HG03159 (cell line): ENCODE results near the gene RGS7.
"Not testable (repeated sequence)": the region's sequence is repeated elsewhere in the genome, so short reads cannot be mapped to it uniquely, and the experiment has no call there.

Experiments used
- ATAC-seq: cut with Tn5 transposase; IDR thresholded peaks from one replicate; pipeline ENCODE4 v1.9.1; 2021; ENCODE audit warnings: mild to moderate bottlenecking, moderate library complexity; ENCODE audit not compliant: unreplicated experiment

RGS7 gene

DNA sequence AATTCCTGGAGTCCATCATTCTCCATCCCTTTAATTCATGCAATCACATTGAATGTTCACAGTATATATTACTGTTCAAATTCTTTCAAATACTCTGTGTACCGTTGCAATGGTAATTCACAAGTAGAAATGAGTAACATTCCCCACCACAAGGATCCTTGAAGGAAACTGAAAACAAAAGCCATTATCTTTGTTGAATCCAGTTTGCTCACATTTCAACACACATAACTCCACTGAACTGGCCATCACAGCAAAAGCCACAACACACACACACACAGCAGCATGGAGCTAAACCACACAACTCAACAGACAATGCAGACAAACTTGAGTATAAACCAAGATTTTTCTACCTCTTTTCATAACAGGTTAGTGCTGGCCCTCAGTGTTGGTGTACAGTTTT lies 556.7 kb downstream of the RGS7 start:
- no peak for ATAC-seq

DNA sequence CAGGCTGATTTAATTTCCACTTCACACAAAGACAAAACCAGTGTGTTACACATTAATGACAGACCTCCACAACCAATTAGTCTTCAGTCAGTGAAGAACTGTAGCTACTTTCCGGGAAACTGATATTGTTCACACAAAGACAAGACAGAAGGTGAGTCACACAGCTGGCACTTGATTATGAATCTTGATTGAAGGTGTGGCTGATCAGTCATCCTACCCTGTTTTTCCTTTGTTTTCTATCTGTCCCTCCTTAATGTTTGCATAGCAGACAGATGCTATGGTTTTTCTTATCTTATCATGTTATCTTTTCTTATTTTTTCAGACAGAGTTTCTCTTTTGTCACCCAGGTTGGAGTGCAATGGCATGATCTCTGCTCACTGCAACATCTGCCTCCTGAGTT lies 560.0 kb downstream of the RGS7 start:
- ATAC-seq = no peak

DNA sequence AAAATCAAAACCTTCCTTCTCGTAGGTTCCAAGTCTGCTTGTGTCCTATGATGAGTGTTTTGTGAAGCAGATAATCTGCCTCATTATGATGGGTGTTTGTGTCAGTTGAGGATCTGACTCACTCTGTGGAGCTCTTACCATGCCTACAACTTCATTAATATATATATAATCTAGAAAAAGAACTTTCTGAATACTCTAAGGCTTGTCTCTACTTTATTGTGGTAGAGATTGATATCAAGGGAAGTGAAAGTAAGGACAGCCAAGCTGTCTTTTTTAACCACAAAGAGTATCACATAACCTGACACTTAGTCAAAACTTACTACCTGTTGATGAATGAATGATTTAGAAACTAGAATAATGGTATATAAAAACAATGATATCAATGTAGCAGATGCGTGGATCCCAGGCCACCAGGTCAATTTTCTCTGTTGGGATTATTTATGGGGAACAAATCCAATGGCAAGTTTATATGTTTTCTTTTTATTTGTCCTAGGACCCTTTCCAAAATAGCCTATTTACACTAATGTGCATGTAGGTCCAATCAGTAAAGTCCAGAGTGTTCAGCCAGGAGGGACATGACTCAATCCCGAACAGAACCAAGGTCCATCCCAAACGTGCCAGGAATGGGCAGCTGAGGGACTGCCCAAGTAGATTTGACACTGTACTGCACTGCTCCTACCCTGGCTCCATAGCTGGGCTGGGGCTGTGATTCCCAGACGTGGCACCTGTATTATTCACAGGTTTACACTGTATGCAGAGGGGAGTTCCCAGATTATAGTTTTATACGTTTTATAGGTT lies 562.8 kb downstream of the RGS7 start:
- ATAC-seq = peak; percentile 90

DNA sequence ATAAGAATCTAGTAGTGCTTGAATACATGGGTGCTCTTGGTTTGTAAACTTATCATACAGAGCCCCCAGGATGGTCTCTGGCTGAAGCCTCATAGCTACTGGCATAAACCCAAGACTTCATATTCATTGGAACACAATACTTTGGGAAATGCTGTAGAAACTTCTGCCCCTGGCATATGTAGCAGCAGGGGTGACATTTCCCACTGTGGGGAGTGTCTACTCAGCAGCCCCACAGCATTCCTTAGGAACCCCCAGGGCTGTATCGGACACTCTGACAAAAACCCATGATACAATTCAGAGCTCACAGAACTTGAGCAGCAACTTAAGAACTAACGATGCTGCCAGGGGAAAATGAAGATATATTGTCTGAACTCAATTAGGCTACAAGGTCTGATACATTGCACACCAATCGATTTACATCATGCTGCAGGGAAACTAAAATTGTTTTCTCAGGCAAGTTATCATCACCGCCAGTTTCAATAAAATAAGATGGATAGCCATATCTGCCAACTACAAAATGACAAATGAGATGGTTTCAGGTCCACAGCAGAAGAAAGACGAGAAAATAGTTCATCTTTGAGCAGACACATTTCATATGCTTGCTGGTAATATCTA lies 564.0 kb downstream of the RGS7 start:
- ATAC-seq = no peak

DNA sequence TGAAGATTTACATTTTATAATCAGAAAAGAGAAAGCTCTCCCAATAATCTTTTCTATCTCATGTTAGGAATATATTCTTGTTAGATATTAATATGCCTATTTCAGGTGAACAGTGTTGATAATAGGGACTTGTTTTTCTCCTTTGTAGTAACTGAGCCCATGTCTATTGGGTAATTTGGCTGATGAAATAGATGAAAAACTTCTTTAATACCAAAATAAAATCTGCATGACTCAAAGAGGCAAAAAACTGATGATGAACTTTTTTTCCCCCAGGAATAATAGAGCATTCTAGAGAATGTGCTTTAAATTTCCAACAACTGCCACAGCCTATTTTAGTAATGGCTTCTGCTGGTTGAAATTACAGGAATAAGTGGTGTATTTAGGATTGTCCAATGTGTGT lies 566.1 kb downstream of the RGS7 start:
- no peak for ATAC-seq

DNA sequence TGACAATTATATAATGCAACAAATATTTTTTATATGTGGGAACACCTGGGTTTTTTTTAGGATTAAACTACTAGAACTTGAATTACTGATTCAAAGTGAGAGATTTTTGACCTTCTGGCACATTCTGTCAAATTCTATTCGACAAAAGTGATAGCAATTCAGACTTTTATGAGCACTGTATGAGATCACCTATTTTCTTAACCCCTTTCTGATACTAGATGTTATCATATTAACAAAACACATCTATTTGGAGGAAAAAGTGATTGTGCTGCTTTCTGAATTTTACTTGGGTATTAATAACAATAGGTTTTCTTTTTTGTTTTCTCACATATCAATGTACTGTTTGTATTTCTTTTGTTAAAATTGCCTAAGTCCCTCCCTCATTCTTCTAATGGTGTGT lies 570.1 kb downstream of the RGS7 start:
- ATAC-seq = no peak

DNA sequence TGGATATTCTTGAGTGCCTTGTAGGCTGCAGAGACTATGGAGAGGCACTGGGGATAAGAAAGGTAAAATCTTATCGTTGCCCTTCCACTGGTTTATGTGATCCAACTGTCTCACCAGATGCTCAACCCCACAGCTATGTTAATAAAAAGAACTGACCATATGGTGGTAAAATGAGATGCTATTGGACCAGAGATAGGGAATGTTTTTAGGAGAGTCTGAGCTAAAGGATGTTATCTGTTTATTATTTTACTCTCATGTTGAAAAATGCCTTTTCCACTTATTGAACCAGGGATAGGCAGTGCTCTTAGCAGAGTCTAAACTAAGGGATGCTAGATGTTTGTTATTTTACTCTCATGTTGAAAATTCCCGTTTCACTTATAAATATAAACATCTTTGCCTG lies 572.2 kb downstream of the RGS7 start:
- no peak for ATAC-seq

DNA sequence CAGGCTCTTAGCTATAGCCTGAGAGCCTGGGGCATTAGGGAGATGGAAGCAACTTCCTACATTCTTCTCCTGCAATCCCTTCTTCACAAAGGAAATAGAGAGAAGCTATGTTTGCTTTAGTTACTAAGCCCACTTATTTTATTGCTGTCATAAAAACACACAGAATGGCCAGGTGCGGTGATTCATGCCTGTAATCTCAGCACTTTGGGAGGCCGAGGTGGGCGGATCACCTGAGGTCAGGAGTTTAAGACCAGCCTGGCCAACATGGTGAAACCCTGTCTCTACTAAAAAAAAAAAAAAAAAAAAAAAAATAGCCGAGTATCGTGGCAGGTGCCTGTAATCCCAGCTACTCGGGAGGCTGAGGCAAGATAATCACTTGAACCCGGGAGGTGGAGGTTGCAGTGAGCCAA lies 573.3 kb downstream of the RGS7 start:
- not testable (repeated sequence) for ATAC-seq

DNA sequence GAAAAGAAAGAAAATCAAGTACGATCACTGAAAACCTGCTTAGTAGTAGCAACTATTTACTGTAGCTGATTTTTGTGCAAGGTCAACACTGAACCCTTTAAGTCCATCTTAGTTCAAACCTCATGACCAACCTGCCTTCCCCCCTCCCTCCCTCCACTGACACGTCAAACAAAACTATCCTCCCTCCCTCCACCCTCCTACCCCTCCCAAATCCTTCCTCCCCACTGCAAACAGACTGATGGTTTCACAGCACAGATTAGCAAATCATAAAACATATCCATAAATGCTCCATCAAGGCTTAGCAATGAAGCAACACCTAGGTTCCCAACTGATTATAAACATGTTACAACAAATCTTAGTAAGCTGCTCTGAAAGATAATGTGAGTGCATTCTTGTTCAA lies 580.8 kb downstream of the RGS7 start:
- no peak for ATAC-seq

DNA sequence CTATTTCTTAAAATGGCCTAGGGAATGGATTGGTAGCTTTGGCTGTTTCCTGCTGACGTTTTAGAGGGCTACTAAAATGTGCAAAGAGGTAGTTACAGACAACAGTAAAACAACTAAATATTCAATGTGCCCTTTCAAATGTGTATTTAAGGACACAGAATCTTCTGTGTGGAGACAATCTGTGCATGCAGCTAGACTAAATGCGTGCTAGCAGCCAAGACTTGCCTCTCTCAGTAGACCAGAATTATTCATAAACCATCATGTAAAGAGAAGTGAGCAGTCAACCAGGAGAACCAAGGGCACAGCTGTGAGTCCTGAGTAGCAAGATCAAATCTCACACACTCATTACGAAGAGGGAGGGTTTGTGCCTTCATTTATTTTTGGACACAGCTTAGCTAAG lies 584.9 kb downstream of the RGS7 start:
- ATAC-seq = no peak

DNA sequence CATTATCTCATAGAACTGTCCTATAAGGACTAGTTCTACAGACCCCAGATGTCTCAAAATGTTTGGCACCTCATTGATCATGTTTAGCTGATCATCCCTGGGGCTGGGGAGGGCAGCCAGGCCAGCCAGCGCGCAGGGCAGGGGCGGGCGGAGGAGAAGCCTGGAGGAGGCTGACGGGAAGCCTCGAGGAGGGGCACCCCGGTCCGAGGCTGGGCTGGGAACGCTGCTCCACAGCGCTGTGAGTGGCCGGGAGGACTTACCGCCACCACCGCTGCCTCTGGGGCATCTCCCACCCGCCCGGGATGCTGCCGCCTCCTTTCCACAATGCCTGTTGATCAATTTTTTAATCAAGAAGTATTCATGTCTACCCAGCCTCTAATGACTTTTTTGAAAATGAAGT lies 585.6 kb downstream of the RGS7 start:
- no peak for ATAC-seq

DNA sequence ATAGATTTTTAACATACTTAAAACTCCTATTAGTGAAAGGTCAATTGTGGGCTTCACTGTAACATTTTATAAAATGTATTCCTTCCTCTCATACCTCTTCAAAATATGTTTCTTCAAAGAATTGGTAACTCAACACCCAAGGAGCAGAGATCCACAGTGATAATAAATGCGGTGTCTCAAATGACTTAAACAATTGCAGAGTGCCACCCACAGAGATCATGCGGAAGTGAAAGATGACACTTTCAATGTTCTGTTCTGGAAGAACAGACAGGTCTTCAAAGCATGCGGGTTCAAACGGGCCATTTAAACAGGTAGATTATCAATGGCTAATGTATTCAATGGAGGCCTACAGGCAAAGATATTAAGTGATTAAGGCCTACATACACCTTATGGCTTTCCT lies 588.0 kb downstream of the RGS7 start:
- ATAC-seq = no peak

DNA sequence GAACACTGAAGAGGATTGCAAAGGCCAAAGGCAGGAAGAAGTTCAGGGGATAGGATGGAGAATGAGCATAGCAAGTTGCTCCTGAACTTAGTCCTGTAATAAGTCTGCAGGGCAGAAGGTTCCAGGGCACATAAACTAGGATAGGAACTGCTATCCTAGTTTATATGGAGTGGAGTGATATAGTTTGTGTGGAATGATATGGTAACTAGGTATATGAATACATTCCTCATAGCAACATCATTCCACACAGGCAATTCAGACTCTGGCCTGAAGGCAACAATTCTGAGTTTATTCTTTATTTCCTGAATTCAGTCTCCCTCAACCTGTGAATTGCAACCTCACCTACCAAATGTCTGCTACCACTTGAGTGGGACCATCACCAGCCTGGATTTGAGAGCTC lies 590.2 kb downstream of the RGS7 start:
- no peak for ATAC-seq

DNA sequence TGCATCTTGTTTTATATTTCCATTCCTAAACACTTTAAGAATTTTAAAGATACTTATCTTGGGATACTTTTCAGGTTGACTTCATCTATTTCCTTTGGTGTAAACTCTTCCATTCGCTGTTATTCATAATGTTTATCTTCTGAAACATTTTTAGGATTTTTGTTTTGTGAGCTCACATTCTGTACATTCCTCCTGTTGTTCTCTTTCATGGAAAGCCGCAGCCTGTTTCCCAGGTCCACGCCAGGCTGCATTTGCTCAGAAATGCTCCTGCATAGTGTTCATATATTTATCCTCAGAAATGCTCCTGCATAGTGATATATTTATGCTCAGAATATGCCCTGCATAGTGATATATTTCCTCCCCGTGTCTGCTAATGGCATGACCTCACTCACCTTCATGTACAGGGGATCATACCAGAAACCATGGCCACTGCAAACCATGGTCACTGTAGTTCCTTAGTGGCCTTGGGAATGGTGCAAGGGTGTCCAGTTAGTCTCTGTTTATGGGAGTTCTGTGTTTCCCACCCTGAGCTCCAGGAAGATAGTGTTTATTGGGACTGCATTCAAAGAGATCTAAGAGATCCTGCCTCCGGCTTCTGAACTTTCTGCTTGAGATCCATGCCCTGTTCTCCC lies 591.2 kb downstream of the RGS7 start:
- ATAC-seq = no peak

DNA sequence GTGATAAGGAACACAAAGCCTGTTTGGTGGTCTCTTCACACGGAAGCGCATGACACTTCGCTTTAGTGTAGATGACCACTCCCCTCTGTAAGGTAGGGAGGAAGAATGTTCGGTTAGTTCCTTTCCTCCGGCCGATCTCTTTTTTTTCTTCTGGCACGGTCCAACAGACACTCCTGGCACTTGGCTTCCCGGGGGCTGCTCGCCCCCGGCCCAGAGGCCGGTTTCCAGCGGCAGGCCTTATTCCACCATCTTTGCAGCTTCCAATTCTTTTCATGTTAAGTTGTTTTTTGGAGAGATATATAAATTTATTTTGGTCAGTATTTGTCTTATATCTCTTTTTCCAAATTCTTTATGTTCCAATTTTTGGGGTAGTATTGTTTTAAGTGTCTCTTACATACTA lies 593.2 kb downstream of the RGS7 start:
- no peak for ATAC-seq

DNA sequence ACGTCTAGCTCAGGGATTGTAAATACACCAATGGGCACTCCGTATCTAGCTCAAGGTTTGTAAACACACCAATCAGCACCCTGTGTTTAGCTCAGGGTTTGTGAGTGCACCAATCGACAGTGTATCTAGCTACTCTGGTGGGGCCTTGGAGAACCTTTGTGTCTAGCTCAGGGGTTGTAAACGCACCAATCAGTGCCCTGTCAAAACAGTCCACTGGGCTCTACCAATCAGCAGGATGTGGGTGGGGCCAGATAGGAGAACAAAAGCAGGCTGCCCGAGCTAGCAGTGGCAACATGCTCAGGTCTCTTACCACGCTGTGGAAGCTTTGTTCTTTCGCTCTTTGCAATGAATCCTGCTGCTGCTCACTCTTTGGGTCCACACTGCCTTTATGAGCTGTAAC lies 593.9 kb downstream of the RGS7 start:
- ATAC-seq = not testable (repeated sequence)

DNA sequence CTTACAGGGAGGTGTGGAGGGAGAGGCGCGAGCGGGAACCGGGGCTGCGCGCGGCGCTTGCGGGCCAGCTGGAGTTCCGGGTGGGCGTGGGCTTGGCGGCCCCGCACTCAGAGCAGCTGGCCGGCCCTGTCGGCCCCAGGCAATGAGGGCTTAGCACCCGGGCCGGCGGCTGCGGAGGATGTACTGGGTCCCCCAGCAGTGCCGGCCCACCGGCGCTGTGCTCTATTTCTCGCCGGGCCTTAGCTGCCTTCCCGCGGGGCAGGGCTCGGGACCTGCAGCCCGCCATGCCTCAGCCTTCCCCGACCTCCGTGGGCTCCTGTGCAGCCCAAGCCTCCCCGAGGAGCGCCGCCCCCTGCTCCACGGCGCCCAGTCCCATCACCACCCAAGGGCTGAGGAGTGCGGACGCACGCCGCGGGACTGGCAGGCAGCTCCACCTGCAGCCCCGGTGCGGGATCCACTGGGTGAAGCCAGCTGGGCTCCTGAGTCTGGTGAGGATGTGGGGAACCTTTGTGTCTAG lies 594.5 kb downstream of the RGS7 start:
- not testable (repeated sequence) for ATAC-seq

DNA sequence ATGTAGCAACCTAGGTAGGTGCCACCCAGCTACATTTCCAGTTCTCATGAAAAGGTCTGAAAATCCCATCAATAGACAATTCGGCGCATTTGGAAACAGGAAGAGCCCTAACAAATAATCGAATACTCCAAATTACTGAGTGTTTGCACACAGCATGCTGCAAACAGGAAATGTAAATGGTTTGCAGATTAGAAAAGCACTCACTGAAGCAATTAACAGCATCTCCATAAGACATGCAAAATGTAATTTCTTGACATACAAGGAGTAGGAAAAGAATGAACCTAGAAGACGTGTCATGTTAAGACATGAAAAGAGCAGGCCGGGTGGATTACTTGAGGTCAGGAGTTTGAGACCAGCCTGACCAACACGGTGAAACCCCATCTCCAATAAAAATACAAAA lies 598.2 kb downstream of the RGS7 start:
- ATAC-seq = not testable (repeated sequence)

DNA sequence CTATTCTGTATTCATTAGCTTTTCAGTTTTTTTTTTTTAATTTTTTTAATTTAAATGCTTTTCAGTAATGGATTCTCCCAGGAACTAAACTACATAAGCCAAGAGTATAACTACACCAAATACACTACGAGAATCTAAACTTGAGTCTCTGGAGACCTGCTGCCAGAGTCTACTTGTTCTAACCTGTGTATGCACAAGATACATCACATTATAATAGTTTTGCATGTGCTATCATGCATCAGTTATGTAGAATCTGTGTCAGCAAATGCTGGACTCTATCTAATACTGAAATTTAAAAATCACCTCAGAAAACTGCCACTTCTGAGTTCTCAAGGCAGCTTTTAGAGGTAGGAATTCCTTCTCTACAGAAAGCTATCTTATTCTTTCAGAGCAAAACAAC lies 598.7 kb downstream of the RGS7 start:
- ATAC-seq = no peak

DNA sequence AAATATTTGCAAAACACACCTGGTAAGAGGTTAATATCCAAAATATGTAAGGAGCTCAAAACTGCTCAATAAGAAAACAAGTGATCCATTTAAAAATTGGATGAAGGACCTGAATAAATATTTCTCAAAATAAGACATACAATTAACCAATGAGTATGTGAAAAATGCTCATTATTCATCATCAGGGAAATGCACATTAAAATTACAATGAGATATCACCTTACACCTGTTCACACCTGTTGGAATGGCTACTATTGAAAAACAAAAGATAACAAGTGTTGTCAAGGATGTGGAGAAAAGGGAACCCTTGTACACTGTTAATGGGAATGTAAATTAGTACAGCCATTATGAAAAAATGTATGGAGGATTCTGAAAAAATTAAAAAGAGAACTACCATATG lies 609.1 kb downstream of the RGS7 start:
- no peak for ATAC-seq

DNA sequence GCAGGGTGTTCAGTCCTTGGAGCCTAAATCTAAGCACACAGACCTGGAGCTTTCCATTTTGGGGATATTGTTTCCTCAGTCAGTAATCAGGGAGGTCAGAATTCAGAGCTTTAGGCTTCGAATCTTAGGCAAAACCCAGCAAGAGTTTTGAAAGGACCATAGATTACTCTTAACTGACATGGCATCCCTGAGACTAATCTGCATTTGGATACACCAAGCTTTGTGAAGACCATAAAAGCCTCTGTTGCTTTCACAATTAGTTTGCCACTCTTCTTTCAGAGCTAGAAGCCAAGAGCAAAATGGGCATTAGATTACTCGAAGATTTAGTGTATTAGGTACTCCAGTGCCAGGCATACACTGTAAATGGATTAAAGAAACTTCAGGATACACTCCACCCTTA lies 613.3 kb downstream of the RGS7 start:
- no peak for ATAC-seq

DNA sequence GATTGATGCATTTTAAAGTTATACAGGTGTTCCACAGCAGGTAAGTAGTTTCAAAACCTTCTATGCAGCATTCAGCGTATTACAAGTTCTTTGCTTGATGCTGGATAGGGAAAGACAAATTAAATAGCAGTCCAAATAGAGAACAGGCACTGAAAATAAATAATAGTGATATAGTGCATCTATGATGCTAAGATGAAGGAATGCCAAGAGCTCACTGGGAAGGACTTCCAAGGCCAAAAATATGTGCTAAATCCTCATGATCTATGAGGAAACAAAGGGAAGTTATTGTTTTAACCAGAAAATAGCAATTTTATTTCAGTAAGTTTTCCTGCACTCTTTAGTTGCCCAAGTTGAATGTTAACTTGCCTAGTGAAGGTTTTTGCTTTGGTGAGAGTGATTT lies 617.3 kb downstream of the RGS7 start:
- ATAC-seq = no peak
